Tongue (tissue), 2 donors: Measurements from ENCODE around the gene POLR2E. TPM values are rescaled to one million over a fixed set of nuclear protein-coding genes. Genes with fewer than 3 reads are reported as not detected.

Experiments
- DNase-seq: peaks from one replicate; pipeline ENCODE4 v3.0.0-alpha.2; 2015
- total RNA-seq: library from RNA; depleted of rRNA; stranded (reverse); fragments of >200 nt; gene quantifications from one replicate; pipeline ENCODE4 v1.2.3, GENCODE V29; 2014

The POLR2E gene
- total RNA-seq, 1 donor from 2014 or later = 73.4 TPM

- DNase-seq = no peak
These were observed 559 bp downstream of the POLR2E start for GRCh38 chr19:1094655-1094977.

GRCh38 chr19:1093811-1094553 is 1.2 kb downstream of the POLR2E start:
- DNase-seq = no peak

GRCh38 chr19:1093330-1093729 is 1.8 kb downstream of the POLR2E start:
- no peak for DNase-seq

GRCh38 chr19:1091544-1092175 is 3.5 kb downstream of the POLR2E start:
- DNase-seq = no peak

GRCh38 chr19:1090731-1091543 is 4.2 kb downstream of the POLR2E start:
- no peak for DNase-seq

- DNase-seq = no peak
These were observed 5.3 kb downstream of the POLR2E start for GRCh38 chr19:1089891-1090290.

- no peak for DNase-seq
These were observed 5.9 kb downstream of the POLR2E start for GRCh38 chr19:1089126-1089771.

GRCh38 chr19:1088416-1089010 is 6.7 kb downstream of the POLR2E start:
- no peak for DNase-seq

- DNase-seq = peak; percentile 33
These were observed 7.3 kb downstream of the POLR2E start for GRCh38 chr19:1087813-1088415.

- peak; percentile 77 for DNase-seq
These were observed 8.6 kb downstream of the POLR2E start for GRCh38 chr19:1086613-1087012.

GRCh38 chr19:1085676-1086442 is 9.3 kb downstream of the POLR2E start:
- DNase-seq = no peak

GRCh38 chr19:1085053-1085658 is 10.0 kb downstream of the POLR2E start:
- no peak for DNase-seq

- DNase-seq = no peak
These were observed 10.9 kb downstream of the POLR2E start for GRCh38 chr19:1084024-1084868.

- DNase-seq = no peak
These were observed 12.0 kb downstream of the POLR2E start for GRCh38 chr19:1082928-1083816.

- peak; percentile 69 for DNase-seq
These were observed 12.8 kb downstream of the POLR2E start for GRCh38 chr19:1082165-1082927.

GRCh38 chr19:1081301-1082164 is 13.6 kb downstream of the POLR2E start:
- no peak for DNase-seq
